H1 (cell line): Measurements from ENCODE around the gene LDLRAD4.

Experiments used
- BRCA1 ChIP-seq: IDR thresholded peaks from 2 replicates; pipeline ENCODE4 v1.6.1; 2012; ENCODE audit warnings: low read depth, low read length, improper control_type of control experiment
- CBX5 ChIP-seq: fragments of 300-800, 300-1000 bp; sonication (generic); IDR thresholded peaks from 2 replicates; pipeline ENCODE4 v1.7.1; 2016; ENCODE audit warnings: antibody characterized with exemption, low read length, low read depth
- CHD1 ChIP-seq: IDR thresholded peaks from 2 replicates; pipeline ENCODE4 v1.6.1; 2012; ENCODE audit warnings: low read depth, low read length, improper control_type of control experiment
- CHD2 ChIP-seq: IDR thresholded peaks from 2 replicates; pipeline ENCODE4 v1.6.1; 2012; ENCODE audit warnings: low read length, improper control_type of control experiment
- GABPA ChIP-seq: IDR thresholded peaks from 2 replicates; pipeline ENCODE4 v1.6.1; 2011; ENCODE audit warnings: mild to moderate bottlenecking, low read length, moderate library complexity, borderline replicate concordance; ENCODE audit not compliant: insufficient read depth
- JUND ChIP-seq: IDR thresholded peaks from 2 replicates; pipeline ENCODE4 v1.6.1; 2011; ENCODE audit warnings: mild to moderate bottlenecking, improper control_type of control experiment, low read length
- KDM1A ChIP-seq: fragments of 200-600, 300-600 bp; sonication (generic); IDR thresholded peaks from 2 replicates; pipeline ENCODE4 v1.7.1; 2016; ENCODE audit warnings: mild to moderate bottlenecking, low read length, borderline replicate concordance
- NRF1 ChIP-seq: IDR thresholded peaks from 2 replicates; pipeline ENCODE4 v1.6.1; 2011; ENCODE audit warnings: mild to moderate bottlenecking, low read depth, low read length, improper control_type of control experiment
- POLR2AphosphoS5 ChIP-seq: IDR thresholded peaks from 2 replicates; pipeline ENCODE4 v1.6.1; 2011; ENCODE audit warnings: low read depth, low read length
- RFX5 ChIP-seq: IDR thresholded peaks from 2 replicates; pipeline ENCODE4 v1.6.1; 2011; ENCODE audit warnings: low read depth, low read length, improper control_type of control experiment, borderline replicate concordance
- SIX5 ChIP-seq: IDR thresholded peaks from 2 replicates; pipeline ENCODE4 v1.6.1; 2011; ENCODE audit warnings: mild to moderate bottlenecking, low read depth, low read length
- SUZ12 ChIP-seq: fragments of 200-600 bp; sonication (generic); IDR thresholded peaks from 2 replicates; pipeline ENCODE4 v1.6.1; 2012; ENCODE audit warnings: mild to moderate bottlenecking, inconsistent platforms, low read length, moderate library complexity, mixed read lengths
- TF ChIP-seq, protein P1 (sequence below), 3 experiments: IDR thresholded peaks; 1 replicate in 2 of 3; 2 replicates in 1 of 3; pipeline versions ENCODE4 v1.5.1 to v1.6.1; 2011; ENCODE audit warnings: low read length in 3 of 3, mild to moderate bottlenecking in 3 of 3, inconsistent platforms in 2 of 3, low read depth in 1 of 3, moderate library complexity in 1 of 3; ENCODE audit not compliant: insufficient read depth in 1 of 3; ENCODE audit errors: control extremely low read depth in 1 of 3
- TF ChIP-seq, protein P2 (sequence below): IDR thresholded peaks from 2 replicates; pipeline ENCODE4 v1.6.1; 2011; ENCODE audit warnings: low read depth, mild to moderate bottlenecking, low read length; ENCODE audit not compliant: insufficient read depth

DNA sequence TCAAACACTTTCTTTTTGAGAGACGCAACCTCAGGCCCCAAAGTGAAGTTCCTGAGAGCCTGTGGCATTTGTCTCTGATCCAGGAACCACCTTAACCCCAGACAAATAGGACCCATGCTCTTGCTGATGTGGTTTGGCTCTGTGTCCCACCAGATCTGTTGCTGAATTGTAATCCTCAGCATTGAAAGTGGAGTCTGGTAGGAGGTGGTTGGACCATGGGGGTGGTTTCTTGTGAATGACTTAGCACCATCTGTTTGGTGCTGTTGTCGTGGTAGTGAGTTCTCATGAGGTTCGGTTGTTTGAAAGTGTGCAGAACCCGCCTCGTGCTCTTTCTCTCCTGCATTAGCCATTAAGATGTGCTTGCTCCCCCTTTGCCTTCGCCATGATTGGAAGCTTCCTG lies 255.2 kb downstream of the LDLRAD4 start:
- TF ChIP-seq CBX5 (no peak), CHD2 (no peak), KDM1A (no peak), RFX5 (no peak), SIX5 (no peak), SUZ12 (no peak), JUND (no peak), GABPA (no peak), BRCA1 (no peak), CHD1 (no peak), NRF1 (no peak), POLR2AphosphoS5 (no peak)
- TF ChIP-seq, protein P1, sequence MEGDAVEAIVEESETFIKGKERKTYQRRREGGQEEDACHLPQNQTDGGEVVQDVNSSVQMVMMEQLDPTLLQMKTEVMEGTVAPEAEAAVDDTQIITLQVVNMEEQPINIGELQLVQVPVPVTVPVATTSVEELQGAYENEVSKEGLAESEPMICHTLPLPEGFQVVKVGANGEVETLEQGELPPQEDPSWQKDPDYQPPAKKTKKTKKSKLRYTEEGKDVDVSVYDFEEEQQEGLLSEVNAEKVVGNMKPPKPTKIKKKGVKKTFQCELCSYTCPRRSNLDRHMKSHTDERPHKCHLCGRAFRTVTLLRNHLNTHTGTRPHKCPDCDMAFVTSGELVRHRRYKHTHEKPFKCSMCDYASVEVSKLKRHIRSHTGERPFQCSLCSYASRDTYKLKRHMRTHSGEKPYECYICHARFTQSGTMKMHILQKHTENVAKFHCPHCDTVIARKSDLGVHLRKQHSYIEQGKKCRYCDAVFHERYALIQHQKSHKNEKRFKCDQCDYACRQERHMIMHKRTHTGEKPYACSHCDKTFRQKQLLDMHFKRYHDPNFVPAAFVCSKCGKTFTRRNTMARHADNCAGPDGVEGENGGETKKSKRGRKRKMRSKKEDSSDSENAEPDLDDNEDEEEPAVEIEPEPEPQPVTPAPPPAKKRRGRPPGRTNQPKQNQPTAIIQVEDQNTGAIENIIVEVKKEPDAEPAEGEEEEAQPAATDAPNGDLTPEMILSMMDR (IDR thresholded peaks at IDR 0.05; ENCODE audit: control extremely low read depth in 1 of 3, insufficient read depth in 1 of 3, low read depth in 1 of 3, low read length in 3 of 3), result no peak
- TF ChIP-seq, protein P2, sequence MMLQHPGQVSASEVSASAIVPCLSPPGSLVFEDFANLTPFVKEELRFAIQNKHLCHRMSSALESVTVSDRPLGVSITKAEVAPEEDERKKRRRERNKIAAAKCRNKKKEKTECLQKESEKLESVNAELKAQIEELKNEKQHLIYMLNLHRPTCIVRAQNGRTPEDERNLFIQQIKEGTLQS, result no peak
